ENCODE measurements around the gene TOPAZ1. TPM values are rescaled to one million over a fixed set of nuclear protein-coding genes. Genes with fewer than 3 reads are reported as not detected.

Gene TOPAZ1
- total RNA-seq, 4 donors from 2014 or later = not detected

DNA sequence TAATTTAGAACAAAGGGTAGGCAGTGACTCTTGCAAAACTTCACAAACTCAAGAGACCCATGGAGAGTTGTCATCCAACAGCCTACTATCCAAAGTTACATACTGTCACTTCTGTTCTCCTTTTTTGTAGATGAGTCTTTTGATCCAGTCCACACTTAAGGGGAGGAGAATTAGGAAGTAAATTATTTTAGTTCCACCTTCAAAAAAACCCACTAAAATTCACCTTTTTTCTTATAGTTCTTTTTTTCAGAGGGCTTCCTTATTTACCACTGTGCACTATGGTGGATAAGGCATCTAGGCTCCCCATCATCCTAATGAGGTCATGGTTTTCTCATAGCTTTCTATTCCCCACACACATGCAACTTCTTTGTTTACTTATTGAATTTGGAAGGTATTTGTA, 88.3 kb downstream of the TOPAZ1 start:
- no peak for DNase-seq
- Histone ChIP-seq H3K36me3 (no peaks in the 10 kb centered on the region), H3K4me1 (no peaks in the 10 kb centered on the region), H3K4me3 (no peak overlapping the region), H3K9me3 (no peaks in the 10 kb centered on the region), H3K27ac (no peak overlapping the region), H3K27me3 (no peaks in the 10 kb centered on the region)
- TF ChIP-seq EP300 (IDR thresholded peaks at IDR 0.05; ENCODE audit: low read depth) = no peak
- TF ChIP-seq POLR2AphosphoS5 (IDR thresholded peaks at IDR 0.05) = no peak
- TF ChIP-seq, protein P1, sequence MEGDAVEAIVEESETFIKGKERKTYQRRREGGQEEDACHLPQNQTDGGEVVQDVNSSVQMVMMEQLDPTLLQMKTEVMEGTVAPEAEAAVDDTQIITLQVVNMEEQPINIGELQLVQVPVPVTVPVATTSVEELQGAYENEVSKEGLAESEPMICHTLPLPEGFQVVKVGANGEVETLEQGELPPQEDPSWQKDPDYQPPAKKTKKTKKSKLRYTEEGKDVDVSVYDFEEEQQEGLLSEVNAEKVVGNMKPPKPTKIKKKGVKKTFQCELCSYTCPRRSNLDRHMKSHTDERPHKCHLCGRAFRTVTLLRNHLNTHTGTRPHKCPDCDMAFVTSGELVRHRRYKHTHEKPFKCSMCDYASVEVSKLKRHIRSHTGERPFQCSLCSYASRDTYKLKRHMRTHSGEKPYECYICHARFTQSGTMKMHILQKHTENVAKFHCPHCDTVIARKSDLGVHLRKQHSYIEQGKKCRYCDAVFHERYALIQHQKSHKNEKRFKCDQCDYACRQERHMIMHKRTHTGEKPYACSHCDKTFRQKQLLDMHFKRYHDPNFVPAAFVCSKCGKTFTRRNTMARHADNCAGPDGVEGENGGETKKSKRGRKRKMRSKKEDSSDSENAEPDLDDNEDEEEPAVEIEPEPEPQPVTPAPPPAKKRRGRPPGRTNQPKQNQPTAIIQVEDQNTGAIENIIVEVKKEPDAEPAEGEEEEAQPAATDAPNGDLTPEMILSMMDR (IDR thresholded peaks at IDR 0.05) = no peak
- no peak for TF ChIP-seq POLR2A (IDR thresholded peaks at IDR 0.05)
- intact Hi-C loops (cut with DNase I; ENCODE audit: low total_unique reads) = no loop called here
- in situ Hi-C loops (cut with MboI; ENCODE audit: low pct_ligation_motif_present in 1 of 4, low pct_unique_long_range_greater_than_20kb in 1 of 4, low sequenced_read_pairs in 3 of 4) = no loop called here

DNA sequence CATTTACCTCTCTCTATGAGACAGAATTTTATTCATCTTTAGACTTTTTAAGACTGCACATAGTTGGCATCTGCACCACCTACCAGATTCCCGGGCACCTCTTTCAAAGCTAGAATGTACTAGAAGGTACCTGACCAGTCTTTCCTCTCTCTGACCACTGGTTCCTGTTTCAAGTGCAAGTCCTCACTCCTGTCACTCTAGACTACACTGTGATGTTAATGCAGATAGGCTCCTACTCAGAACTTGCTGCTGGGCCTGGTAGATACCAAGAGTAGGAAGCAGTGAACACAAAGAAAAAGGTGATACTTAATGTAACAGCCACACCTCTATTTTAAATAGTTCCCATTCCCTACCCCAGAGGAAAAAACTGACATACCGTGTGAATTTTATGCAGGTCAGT, 88.8 kb downstream of the TOPAZ1 start:
- intact Hi-C loops (cut with DNase I; ENCODE audit: low total_unique reads) (no loop called here), in situ Hi-C loops (cut with MboI; ENCODE audit: low pct_ligation_motif_present in 1 of 4, low pct_unique_long_range_greater_than_20kb in 1 of 4, low sequenced_read_pairs in 3 of 4) (no loop called here)
- no peak overlapping the region for H3K27ac ChIP-seq
- no peaks in the 10 kb centered on the region for H3K9me3 ChIP-seq
- H3K27me3 ChIP-seq = no peaks in the 10 kb centered on the region
- no peaks in the 10 kb centered on the region for H3K36me3 ChIP-seq
- no peak overlapping the region for H3K4me3 ChIP-seq
- no peaks in the 10 kb centered on the region for H3K4me1 ChIP-seq
- DNase-seq = no peak
- WGBS, 2 donors (ENCODE audit: low coverage in 1 of 2) = 56 to 81% methylated on average over 2 of the region's 2 CpGs
- TF ChIP-seq, protein P1 (IDR thresholded peaks at IDR 0.05) = no peak
- TF ChIP-seq POLR2A (IDR thresholded peaks at IDR 0.05) (no peak), POLR2AphosphoS5 (IDR thresholded peaks at IDR 0.05) (no peak), EP300 (IDR thresholded peaks at IDR 0.05; ENCODE audit: low read depth) (no peak)

DNA sequence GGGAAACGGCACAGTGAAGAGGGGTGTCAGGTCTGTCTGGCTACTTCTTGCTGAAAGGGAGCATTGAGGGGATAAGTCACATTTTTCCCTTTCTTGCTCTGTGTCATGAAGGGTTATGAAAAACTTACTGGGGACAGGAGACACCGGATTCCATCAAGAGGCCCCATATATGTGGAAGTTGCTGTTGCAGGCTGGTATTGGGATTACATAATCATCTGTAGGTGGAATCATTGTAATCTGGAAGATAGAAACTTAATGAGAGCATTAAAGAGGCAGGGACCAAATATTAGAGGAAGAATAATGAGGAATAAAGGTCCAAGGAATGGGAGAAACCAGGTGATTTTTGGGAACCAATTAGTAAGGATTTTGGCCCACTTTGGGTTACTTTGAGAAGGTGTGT, 92.6 kb downstream of the TOPAZ1 start:
- intact Hi-C loops (cut with DNase I; ENCODE audit: low total_unique reads) = no loop called here
- 87 to 100% methylated on average over 2 of the region's 2 CpGs for WGBS, 2 donors (ENCODE audit: low coverage in 1 of 2)
- no peaks in the 10 kb centered on the region for H3K36me3 ChIP-seq
- in situ Hi-C loops (cut with MboI; ENCODE audit: low pct_ligation_motif_present in 1 of 4, low pct_unique_long_range_greater_than_20kb in 1 of 4, low sequenced_read_pairs in 3 of 4) = no loop called here
- H3K9me3 ChIP-seq = no peaks in the 10 kb centered on the region
- TF ChIP-seq, protein P1 (IDR thresholded peaks at IDR 0.05) = no peak
- TF ChIP-seq POLR2A (IDR thresholded peaks at IDR 0.05) = no peak
- no peak for TF ChIP-seq EP300 (IDR thresholded peaks at IDR 0.05; ENCODE audit: low read depth)
- DNase-seq = no peak
- no peaks in the 10 kb centered on the region for H3K27me3 ChIP-seq
- peaks cover 0 to 10% (median 8%) of the 10 kb centered on the region in 4 donors for H3K4me1 ChIP-seq
- H3K27ac ChIP-seq = no peak overlapping the region
- H3K4me3 ChIP-seq = no peak overlapping the region

- Histone ChIP-seq H3K4me3 (peak overlapping the region in 3 of 4 donors; percentile 58 to 75 (median 65)), H3K27me3 (no peaks in the 10 kb centered on the region), H3K9me3 (no peaks in the 10 kb centered on the region), H3K4me1 (peaks cover 0 to 28% (median 18%) of the 10 kb centered on the region in 4 donors), H3K27ac (peak overlapping the region; percentile 89 to 97 (median 96)), H3K36me3 (no peaks in the 10 kb centered on the region)
- TF ChIP-seq, protein P1 (IDR thresholded peaks at IDR 0.05) = peak in 1 of 5 experiments; percentile 33
- no peak for TF ChIP-seq POLR2AphosphoS5 (IDR thresholded peaks at IDR 0.05)
- DNase-seq = no peak
- WGBS, 2 donors (ENCODE audit: low coverage in 1 of 2) = 45 to 53% methylated on average over 3 to 5 of the region's 5 CpGs
- intact Hi-C loops (cut with DNase I; ENCODE audit: low total_unique reads) = no loop called here
- in situ Hi-C loops (cut with MboI; ENCODE audit: low pct_ligation_motif_present in 1 of 4, low pct_unique_long_range_greater_than_20kb in 1 of 4, low sequenced_read_pairs in 3 of 4) = no loop called here
These were observed 95.6 kb downstream of the TOPAZ1 start for GRCh38 chr3:44337248-44337785.

Measured in transverse colon (tissue), 4 donors.